Sigmoid colon (tissue), 7 donors: ENCODE data around the gene IGFLR1. TPM values are rescaled to one million over a fixed set of nuclear protein-coding genes. Genes with fewer than 3 reads are reported as not detected.

Experiments
- DNase-seq: peaks from one replicate; pipeline ENCODE4 v3.0.0-alpha.2; 2019
- H3K27ac ChIP-seq, 4 donors: fragments of 200-600 bp; sonication (generic); one replicate each; pipeline ENCODE4 v1.5.1; 2016 to 2019; ENCODE audit warnings: mild to moderate bottlenecking in 1 of 4
- H3K27me3 ChIP-seq, 3 donors: fragments of 200-600 bp; sonication (generic); one replicate each; pipeline ENCODE4 v1.5.1; 2019; ENCODE audit warnings: mild to moderate bottlenecking in 1 of 3
- H3K36me3 ChIP-seq, 4 donors: fragments of 200-600 bp; sonication (generic); one replicate each; pipeline ENCODE4 v1.5.1; 2016 to 2019
- H3K4me1 ChIP-seq, 4 donors: fragments of 200-600 bp; sonication (generic); one replicate each; pipeline ENCODE4 v1.5.1; 2017 to 2019
- H3K4me3 ChIP-seq, 4 donors: fragments of 200-600 bp; sonication (generic); one replicate each; pipeline ENCODE4 v1.5.1; 2017 to 2019; ENCODE audit warnings: mild to moderate bottlenecking in 2 of 4, moderate library complexity in 1 of 4
- H3K9me3 ChIP-seq, 4 donors: fragments of 200-600 bp in 3 of 4; sonication (generic) in 3 of 4; one replicate each; pipeline versions ENCODE4 v1.5.1 to v1.6.1; 2013 to 2019
- CTCF ChIP-seq, 4 experiments: fragments of 450-650 bp in 3 of 4; fragments of 200-600 bp in 1 of 4; IDR thresholded peaks; one replicate each; pipeline ENCODE4 v1.5.1; 2016 to 2019; ENCODE audit warnings: antibody characterized with exemption in 4 of 4, mild to moderate bottlenecking in 3 of 4, moderate library complexity in 2 of 4
- EP300 ChIP-seq, 4 donors: sonication (generic); formaldehyde crosslinking; IDR thresholded peaks; one replicate each; pipeline ENCODE4 v1.6.1; 2017; ENCODE audit warnings: antibody characterized with exemption in 4 of 4
- POLR2A ChIP-seq, 2 donors: fragments of 450-650 bp; IDR thresholded peaks; one replicate each; pipeline ENCODE4 v1.6.1; 2016; ENCODE audit warnings: antibody characterized with exemption in 2 of 2, mild to moderate bottlenecking in 2 of 2, moderate library complexity in 2 of 2
- POLR2AphosphoS5 ChIP-seq, 4 donors: sonication (generic); formaldehyde crosslinking; IDR thresholded peaks; one replicate each; pipeline ENCODE4 v1.6.1; 2017; ENCODE audit warnings: antibody characterized with exemption in 4 of 4
- WGBS, 2 donors: extraction: QIAGEN DNeasy Blood & Tissue Kit; methylation state at CpG; one replicate each; pipeline ENCODE4 v1.1.7; 2013; 5-methylcytosine and 5-hydroxymethylcytosine counted together
- intact Hi-C: fragments of 100-400 bp; cut with DNase I; formaldehyde crosslinking; loops from one replicate; pipeline ENCODE4 v1.15.1; 2023
- polyA plus RNA-seq, 3 donors: library from polyadenylated mRNA; stranded (reverse); fragments of 200-250 nt; gene quantifications; one replicate each; pipeline ENCODE4 v1.2.3, GENCODE V29; 2013
- total RNA-seq, 4 donors: library from RNA; depleted of rRNA; stranded (reverse); fragments of >200 nt; gene quantifications; one replicate each; pipeline ENCODE4 v1.1.0, GENCODE V29; 2016
- donor health status: healthy with polysubstance abuse.
- donor health status: Bipolar disorder and iron deficiency.
- donor health status: healthy.

Gene IGFLR1
- total and polyA plus RNA-seq, 7 donors = 2.5 to 25.0 (median 9.0) TPM

- Histone ChIP-seq H3K4me3 (no peak overlapping the region), H3K27me3 (no peaks in the 10 kb centered on the region), H3K36me3 (peaks cover 11 to 53% (median 16%) of the 10 kb centered on the region in 4 donors), H3K9me3 (no peaks in the 10 kb centered on the region), H3K27ac (no peak overlapping the region), H3K4me1 (peaks cover 0 to 4% (median 0%) of the 10 kb centered on the region in 4 donors)
- TF ChIP-seq POLR2A (IDR thresholded peaks at IDR 0.05) = no peak
- TF ChIP-seq CTCF (IDR thresholded peaks at IDR 0.05) = no peak
- TF ChIP-seq POLR2AphosphoS5 (IDR thresholded peaks at IDR 0.05) = no peak
- no peak for TF ChIP-seq EP300 (IDR thresholded peaks at IDR 0.05)
- intact Hi-C loops = no loop called here
- WGBS, 2 donors = 88 to 95% methylated on average over 9 of the region's 9 CpGs
- no peak for DNase-seq
Observed at GRCh38 chr19:35781650-35782049, 39.4 kb upstream of the IGFLR1 start.

GRCh38 chr19:35780717-35781116 is 38.5 kb upstream of the IGFLR1 start:
- 95 to 96% methylated on average over 20 of the region's 20 CpGs for WGBS, 2 donors
- Histone ChIP-seq H3K36me3 (peaks cover 11 to 53% (median 16%) of the 10 kb centered on the region in 4 donors), H3K27ac (no peak overlapping the region), H3K9me3 (no peaks in the 10 kb centered on the region), H3K4me1 (peaks cover 0 to 13% (median 6%) of the 10 kb centered on the region in 4 donors), H3K27me3 (no peaks in the 10 kb centered on the region), H3K4me3 (no peak overlapping the region)
- intact Hi-C loops = no loop called here
- TF ChIP-seq CTCF (IDR thresholded peaks at IDR 0.05) (no peak), POLR2A (IDR thresholded peaks at IDR 0.05) (no peak), EP300 (IDR thresholded peaks at IDR 0.05) (no peak), POLR2AphosphoS5 (IDR thresholded peaks at IDR 0.05) (no peak)
- no peak for DNase-seq

DNA sequence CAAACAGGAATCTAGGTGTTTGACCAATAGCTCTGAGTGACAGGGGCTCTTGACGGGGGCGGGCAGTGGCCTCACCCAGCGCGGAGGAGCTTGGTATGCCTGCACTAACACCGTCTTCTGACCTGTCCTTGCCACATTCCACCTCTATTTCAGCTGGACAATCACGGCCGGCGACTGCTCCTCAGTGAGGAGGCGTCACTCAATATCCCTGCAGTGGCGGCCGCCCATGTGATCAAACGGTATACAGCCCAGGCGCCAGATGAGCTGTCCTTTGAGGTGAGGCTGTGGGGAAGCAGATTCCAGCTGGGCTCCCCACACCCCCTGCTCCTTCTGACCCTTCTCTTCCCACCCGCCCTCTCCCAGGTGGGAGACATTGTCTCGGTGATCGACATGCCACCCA is 37.8 kb upstream of the IGFLR1 start:
- Histone ChIP-seq H3K27me3 (no peaks in the 10 kb centered on the region), H3K36me3 (peaks cover 11 to 50% (median 16%) of the 10 kb centered on the region in 4 donors), H3K4me1 (peaks cover 0 to 13% (median 8%) of the 10 kb centered on the region in 4 donors), H3K4me3 (no peak overlapping the region), H3K27ac (no peak overlapping the region), H3K9me3 (no peaks in the 10 kb centered on the region)
- intact Hi-C loops = no loop called here
- no peak for TF ChIP-seq EP300 (IDR thresholded peaks at IDR 0.05)
- TF ChIP-seq POLR2A (IDR thresholded peaks at IDR 0.05) = no peak
- TF ChIP-seq CTCF (IDR thresholded peaks at IDR 0.05) = no peak
- TF ChIP-seq POLR2AphosphoS5 (IDR thresholded peaks at IDR 0.05) = no peak
- WGBS, 2 donors = 95 to 97% methylated on average over 16 of the region's 16 CpGs
- no peak for DNase-seq

DNA sequence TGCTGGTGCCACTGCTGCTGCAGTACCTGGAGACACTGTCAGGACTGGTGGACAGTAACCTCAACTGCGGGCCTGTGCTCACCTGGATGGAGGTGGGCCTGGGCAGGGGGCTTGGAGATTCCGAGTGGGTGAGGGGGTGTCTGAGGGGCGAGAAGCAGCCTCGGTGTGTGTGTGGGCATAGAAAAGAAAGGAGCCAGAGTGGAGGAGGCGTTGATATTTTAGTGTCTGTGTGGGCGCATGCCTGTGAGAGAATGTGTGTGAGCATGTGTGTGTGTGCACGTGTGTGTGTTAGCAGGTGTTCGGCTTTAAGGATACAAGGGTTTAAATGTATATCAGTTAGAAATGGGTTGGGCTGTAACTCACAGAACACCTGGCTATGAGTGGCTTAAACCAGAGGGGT is 36.8 kb upstream of the IGFLR1 start:
- Histone ChIP-seq H3K27me3 (no peaks in the 10 kb centered on the region), H3K4me1 (peaks cover 0 to 19% (median 14%) of the 10 kb centered on the region in 4 donors), H3K9me3 (no peaks in the 10 kb centered on the region), H3K36me3 (peaks cover 11 to 43% (median 16%) of the 10 kb centered on the region in 4 donors), H3K27ac (no peak overlapping the region), H3K4me3 (no peak overlapping the region)
- TF ChIP-seq EP300 (IDR thresholded peaks at IDR 0.05) (no peak), CTCF (IDR thresholded peaks at IDR 0.05) (no peak), POLR2A (IDR thresholded peaks at IDR 0.05) (no peak), POLR2AphosphoS5 (IDR thresholded peaks at IDR 0.05) (no peak)
- 86 to 91% methylated on average over 8 of the region's 8 CpGs for WGBS, 2 donors
- intact Hi-C loops = loop anchor here (5.0 kb wide), 2 partner anchors 118 to 153 kb away; no protein-coding TSS in a partner anchor
- no peak for DNase-seq

DNA sequence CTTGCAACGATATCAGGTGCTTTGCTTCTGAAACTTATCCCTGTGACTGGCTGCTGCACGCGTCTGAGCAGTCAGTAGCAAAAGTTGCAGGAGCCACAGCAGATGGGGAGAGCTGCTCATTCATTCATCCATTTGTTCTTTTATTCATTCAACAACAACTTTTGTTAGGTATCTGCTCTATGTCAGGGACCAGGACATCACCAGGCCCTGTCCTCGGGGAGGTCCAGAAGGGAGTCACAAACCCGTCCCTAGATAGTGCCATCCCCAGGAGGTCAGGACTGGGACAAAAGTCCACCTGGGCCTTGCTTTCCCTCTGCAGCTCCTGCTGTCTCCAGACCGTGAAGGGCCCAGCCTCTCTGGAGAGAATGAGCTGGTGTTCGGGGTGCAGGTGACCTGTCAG is 35.7 kb upstream of the IGFLR1 start:
- intact Hi-C loops = loop anchor here (5.0 kb wide), 2 partner anchors 119 to 154 kb away; no protein-coding TSS in a partner anchor
- Histone ChIP-seq H3K27ac (no peak overlapping the region), H3K27me3 (no peaks in the 10 kb centered on the region), H3K9me3 (no peaks in the 10 kb centered on the region), H3K36me3 (peaks cover 11 to 43% (median 16%) of the 10 kb centered on the region in 4 donors), H3K4me3 (no peak overlapping the region), H3K4me1 (peaks cover 0 to 19% (median 14%) of the 10 kb centered on the region in 4 donors)
- WGBS, 2 donors = 81 to 97% methylated on average over 7 of the region's 7 CpGs
- DNase-seq = no peak
- no peak for TF ChIP-seq CTCF (IDR thresholded peaks at IDR 0.05)
- no peak for TF ChIP-seq POLR2AphosphoS5 (IDR thresholded peaks at IDR 0.05)
- no peak for TF ChIP-seq EP300 (IDR thresholded peaks at IDR 0.05)
- no peak for TF ChIP-seq POLR2A (IDR thresholded peaks at IDR 0.05)
